Muscle of arm (tissue), 12 donors: Measurements from ENCODE around the gene PLAU. TPM values are rescaled to one million over a fixed set of nuclear protein-coding genes. Genes with fewer than 3 reads are reported as not detected.
"Not testable (repeated sequence)": the region's sequence is repeated elsewhere in the genome, so short reads cannot be mapped to it uniquely, and the experiment has no call there.

Experiments used
- DNase-seq: peaks from one replicate; pipeline ENCODE4 v3.0.0-alpha.2; 2013
- polyA plus RNA-seq, 12 donors: library from polyadenylated mRNA; unstranded; fragments of 120-200 nt; gene quantifications; one replicate each; pipeline ENCODE4 v1.2.1, GENCODE V29; 2013; ENCODE audit not compliant: insufficient read length in 12 of 12

Gene PLAU
- polyA plus RNA-seq, 12 donors: 26.2 to 48.1 (median 31.2) TPM; not detected in 1

- no peak for DNase-seq
These were observed 16.5 kb upstream of the PLAU start for GRCh38 chr10:73894245-73894971.

- DNase-seq: not testable (repeated sequence)
These were observed 15.6 kb upstream of the PLAU start for GRCh38 chr10:73895381-73895780.

- no peak for DNase-seq
These were observed 13.2 kb upstream of the PLAU start for GRCh38 chr10:73897693-73898092.

- DNase-seq: no peak
These were observed 12.1 kb upstream of the PLAU start for GRCh38 chr10:73898730-73899410.

- DNase-seq: no peak
These were observed 11.5 kb upstream of the PLAU start for GRCh38 chr10:73899423-73899822.

GRCh38 chr10:73900064-73900463 lies 10.9 kb upstream of the PLAU start:
- DNase-seq: no peak

GRCh38 chr10:73901261-73901660 lies 9.7 kb upstream of the PLAU start:
- DNase-seq: no peak

- no peak for DNase-seq
These were observed 8.6 kb upstream of the PLAU start for GRCh38 chr10:73902351-73902750.

GRCh38 chr10:73905256-73906020 lies 5.5 kb upstream of the PLAU start:
- DNase-seq: no peak

- peak; percentile 92 for DNase-seq
These were observed 4.1 kb upstream of the PLAU start for GRCh38 chr10:73906524-73907447.

GRCh38 chr10:73907841-73908517 lies 3.0 kb upstream of the PLAU start:
- no peak for DNase-seq

GRCh38 chr10:73908853-73909539 lies 1.9 kb upstream of the PLAU start:
- DNase-seq: no peak

GRCh38 chr10:73909540-73910115 lies 1.3 kb upstream of the PLAU start:
- DNase-seq: no peak

- no peak for DNase-seq
These were observed 550 bp upstream of the PLAU start for GRCh38 chr10:73910401-73910763.

GRCh38 chr10:73911553-73912004 lies 647 bp downstream of the PLAU start:
- DNase-seq: no peak

- no peak for DNase-seq
These were observed 3.1 kb downstream of the PLAU start for GRCh38 chr10:73914036-73914435.

- no peak for DNase-seq
These were observed 4.4 kb downstream of the PLAU start for GRCh38 chr10:73915206-73915851.

GRCh38 chr10:73916761-73917470 lies 6.0 kb downstream of the PLAU start:
- DNase-seq: no peak
